CD4-positive, alpha-beta T cell (primary cell): ENCODE results near the gene BTBD16. TPM values are rescaled to one million over a fixed set of nuclear protein-coding genes. Genes with fewer than 3 reads are reported as not detected.

Source experiments
- ATAC-seq: fragments of 200-7000 bp; cut with Tn5 transposase; one replicate; pipeline ENCODE4 v1.10.0; 2022; ENCODE audit warnings: mild to moderate bottlenecking; ENCODE audit not compliant: poor library complexity
- CTCF ChIA-PET: fragments of 350-600 bp; sonication (Branson Sonifier 250); formaldehyde crosslinking; loops from one replicate; lab custom pipeline; 2021; ENCODE audit warnings: antibody characterized with exemption, inconsistent platforms; lab: Charles Lee
- POLR2A ChIA-PET: fragments of 350-600 bp; sonication (Branson Sonifier 250); formaldehyde crosslinking; loops from one replicate; lab custom pipeline; 2021; ENCODE audit warnings: antibody characterized with exemption, inconsistent platforms; lab: Charles Lee
- DNase-seq, 14 experiments: peaks; one replicate each; pipeline ENCODE4 v3.0.0-alpha.2; 2013 to 2020; ENCODE audit warnings: mixed read lengths in 2 of 14
- H3K27ac ChIP-seq, 2 donors: one replicate each; pipeline versions ENCODE4 v1.5.1 to v1.7.0; 2013; ENCODE audit warnings: low read length in 2 of 2, low read depth in 1 of 2, mild to moderate bottlenecking in 1 of 2
- H3K27me3 ChIP-seq, 2 experiments: 1 replicate in 1 of 2; 2 replicates in 1 of 2; pipeline versions ENCODE4 v1.6.1 to v1.7.0; 2013; ENCODE audit warnings: low read length in 2 of 2, control low read depth in 1 of 2, mild to moderate bottlenecking in 1 of 2, moderate library complexity in 1 of 2; ENCODE audit not compliant: insufficient read depth in 2 of 2, control insufficient read depth in 1 of 2
- H3K36me3 ChIP-seq: one replicate; pipeline ENCODE4 v1.6.1; 2013; ENCODE audit warnings: low read length, control low read depth; ENCODE audit not compliant: insufficient read depth
- H3K4me1 ChIP-seq: one replicate; pipeline ENCODE4 v1.6.1; 2013; ENCODE audit warnings: low read length, control low read depth; ENCODE audit not compliant: insufficient read depth
- H3K4me3 ChIP-seq: one replicate; pipeline ENCODE4 v1.5.1; 2013; ENCODE audit warnings: mild to moderate bottlenecking, low read length, moderate library complexity
- H3K9me3 ChIP-seq, 2 experiments: 1 replicate in 1 of 2; 2 replicates in 1 of 2; pipeline versions ENCODE4 v1.6.1 to v1.7.0; 2013; ENCODE audit warnings: low read length in 2 of 2, mild to moderate bottlenecking in 2 of 2, control low read depth in 1 of 2, moderate library complexity in 1 of 2; ENCODE audit not compliant: control insufficient read depth in 1 of 2, insufficient read depth in 1 of 2
- H3K27ac Mint-ChIP-seq: one replicate; pipeline ENCODE4 v1.8.0; 2020; ENCODE audit warnings: mixed read lengths
- H3K27me3 Mint-ChIP-seq: one replicate; pipeline ENCODE4 v1.8.0; 2021; ENCODE audit warnings: mixed read lengths
- H3K36me3 Mint-ChIP-seq: one replicate; pipeline ENCODE4 v1.8.0; 2021; ENCODE audit warnings: low read depth, mixed read lengths
- H3K4me1 Mint-ChIP-seq: one replicate; pipeline ENCODE4 v1.8.0; 2021; ENCODE audit warnings: low read depth, mixed read lengths
- H3K4me3 Mint-ChIP-seq: one replicate; pipeline ENCODE4 v1.8.0; 2020; ENCODE audit warnings: mild to moderate bottlenecking, mixed read lengths
- H3K9me3 Mint-ChIP-seq: one replicate; pipeline ENCODE4 v1.8.0; 2020; ENCODE audit warnings: mixed read lengths
- CTCF ChIP-seq: fragments of 200-600 bp; IDR thresholded peaks from one replicate; pipeline ENCODE4 v1.8.0; 2022; ENCODE audit warnings: antibody characterized with exemption, mild to moderate bottlenecking
- intact Hi-C, 2 experiments: fragments of 100-400 bp; cut with DNase I in 1 of 2; cut with micrococcal nuclease in 1 of 2; formaldehyde crosslinking; loops; one replicate each; pipeline versions ENCODE4 v1.15.1 to v1.9.0; 2023 to 2025; cut with DNase I, micrococcal nuclease
- total RNA-seq, 174 experiments: library from RNA in 2 of 174; stranded (reverse) in 2 of 174; gene quantifications; one replicate each; pipeline ENCODE4 v1.2.3 and lab custom pipeline; 2021 to 2026

Gene BTBD16
- total RNA-seq, 2 experiments from 2014 or later = not detected

DNA sequence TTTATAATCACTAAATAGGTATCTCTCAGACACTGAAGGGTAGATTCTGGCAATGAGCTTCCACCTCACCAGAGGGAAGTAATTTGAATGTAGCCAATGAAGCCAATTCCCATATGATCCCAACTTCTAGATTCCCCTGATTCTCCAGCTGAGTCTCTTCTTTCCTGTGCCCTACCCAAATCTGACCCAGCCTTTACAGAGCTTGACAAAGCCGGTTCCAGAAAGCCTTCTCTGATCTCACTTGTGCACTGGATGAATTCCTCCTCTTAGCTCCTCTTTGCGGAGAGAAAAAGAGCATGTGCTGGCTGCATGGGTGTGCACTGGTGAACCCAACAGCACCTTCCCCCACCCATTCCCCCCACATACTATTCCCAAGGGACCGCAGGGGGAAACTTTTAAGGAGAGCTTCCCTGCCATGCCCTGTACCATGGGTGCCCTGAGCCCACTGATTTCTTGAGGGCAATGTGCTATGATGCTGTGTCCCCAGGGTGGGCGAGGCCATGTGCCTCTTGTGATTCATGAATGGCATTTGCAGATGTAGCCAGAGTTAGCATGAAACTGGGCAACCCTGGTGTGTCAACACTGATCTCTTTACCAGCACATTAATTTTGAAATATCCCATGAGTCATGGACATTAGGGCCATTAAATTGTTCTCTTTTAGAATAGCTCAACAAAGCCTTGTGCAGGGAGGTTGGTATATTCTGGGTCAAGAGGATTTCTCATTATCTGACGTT lies 53.0 kb downstream of the BTBD16 start:
- POLR2A ChIA-PET = no interaction called here
- no peaks in the 10 kb centered on the region for H3K9me3 Mint-ChIP-seq
- Histone ChIP-seq H3K27ac (no peak overlapping the region), H3K4me1 (no peaks in the 10 kb centered on the region), H3K27me3 (peaks cover 4 to 6% of the 10 kb centered on the region in 2 experiments), H3K36me3 (no peaks in the 10 kb centered on the region), H3K4me3 (no peak overlapping the region), H3K9me3 (no peaks in the 10 kb centered on the region)
- no peak overlapping the region for H3K4me3 Mint-ChIP-seq
- H3K36me3 Mint-ChIP-seq = no peaks in the 10 kb centered on the region
- H3K27me3 Mint-ChIP-seq = peaks cover 52% of the 10 kb centered on the region
- no peaks in the 10 kb centered on the region for H3K4me1 Mint-ChIP-seq
- CTCF ChIA-PET = no interaction called here
- TF ChIP-seq CTCF = no peak
- intact Hi-C loops = no loop called here
- no peak overlapping the region for H3K27ac Mint-ChIP-seq
- no peak for DNase-seq
- no peak for ATAC-seq

GRCh38 chr10:122325235-122325634 lies 54.1 kb downstream of the BTBD16 start:
- Mint-ChIP-seq H3K4me3 (no peak overlapping the region), H3K27ac (no peak overlapping the region), H3K4me1 (no peaks in the 10 kb centered on the region), H3K27me3 (peaks cover 61% of the 10 kb centered on the region), H3K36me3 (no peaks in the 10 kb centered on the region), H3K9me3 (no peaks in the 10 kb centered on the region)
- peaks cover 4 to 6% of the 10 kb centered on the region in 2 experiments for H3K27me3 ChIP-seq
- DNase-seq = no peak
- H3K4me1 ChIP-seq = no peaks in the 10 kb centered on the region
- no peaks in the 10 kb centered on the region for H3K9me3 ChIP-seq
- no peaks in the 10 kb centered on the region for H3K36me3 ChIP-seq
- no peak overlapping the region for H3K4me3 ChIP-seq
- ATAC-seq = no peak
- no peak overlapping the region for H3K27ac ChIP-seq
- ChIA-PET POLR2A (no interaction called here), CTCF (no interaction called here)
- no peak for TF ChIP-seq CTCF
- intact Hi-C loops = no loop called here

DNA sequence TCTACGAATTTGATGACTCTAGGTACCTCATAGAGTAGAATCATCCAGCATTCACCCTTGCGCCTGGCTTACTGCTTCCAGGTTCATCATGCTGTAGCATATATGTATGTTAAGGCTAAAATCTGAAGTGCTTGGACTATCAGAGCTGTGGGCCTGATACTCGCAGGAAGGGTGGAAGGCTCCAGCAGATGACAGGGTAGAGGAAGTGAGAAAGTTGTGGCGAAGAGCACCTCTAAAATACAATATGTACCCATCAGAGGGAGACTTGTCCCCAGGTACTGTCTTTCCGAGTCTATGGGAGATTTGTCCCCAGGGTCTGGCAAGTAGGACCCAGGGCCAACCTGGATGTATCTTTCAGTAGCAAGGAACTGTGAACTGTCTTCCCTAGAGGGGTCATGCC lies 55.3 kb downstream of the BTBD16 start:
- CTCF ChIA-PET = no interaction called here

More for the DNA sequence above, 55.3 kb downstream of the BTBD16 start:
- Histone ChIP-seq H3K4me1 (no peaks in the 10 kb centered on the region), H3K9me3 (no peaks in the 10 kb centered on the region), H3K4me3 (no peak overlapping the region), H3K27ac (no peak overlapping the region), H3K36me3 (no peaks in the 10 kb centered on the region), H3K27me3 (peaks cover 6% of the 10 kb centered on the region in 2 experiments)
- Mint-ChIP-seq H3K4me1 (no peaks in the 10 kb centered on the region), H3K9me3 (no peaks in the 10 kb centered on the region), H3K4me3 (no peak overlapping the region), H3K27me3 (peaks cover 67% of the 10 kb centered on the region), H3K36me3 (no peaks in the 10 kb centered on the region), H3K27ac (no peak overlapping the region)
- ATAC-seq = no peak
- DNase-seq = no peak
- intact Hi-C loops = no loop called here
- no peak for TF ChIP-seq CTCF
- POLR2A ChIA-PET = no interaction called here
